HG03025 (cell line): Measurements from ENCODE around the gene DCUN1D1.

ENCODE experiments used
- ATAC-seq: cut with Tn5 transposase; IDR thresholded peaks from one replicate; pipeline ENCODE4 v1.9.1; 2021; ENCODE audit warnings: mild to moderate bottlenecking, moderate library complexity; ENCODE audit not compliant: unreplicated experiment, low FRiP score

The DCUN1D1 gene

DNA sequence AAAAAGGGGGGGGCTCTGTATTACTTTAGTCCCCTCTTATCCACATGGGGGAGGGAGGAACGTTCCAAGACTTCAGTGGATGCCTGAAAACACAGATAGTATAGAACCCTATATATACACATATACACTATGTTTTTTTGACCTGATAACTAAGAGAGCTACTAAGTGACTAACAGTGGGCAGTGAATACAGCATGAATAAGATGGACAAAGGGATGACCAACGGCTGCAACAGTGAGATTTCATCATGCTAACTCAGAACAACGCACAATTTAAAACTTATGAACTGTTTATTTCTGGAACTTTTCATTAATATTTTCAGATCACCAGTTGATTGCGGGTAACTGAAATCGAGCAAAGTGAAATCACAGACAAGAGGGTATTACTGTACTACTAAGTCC, 7.3 kb downstream of the DCUN1D1 start:
- no peak for ATAC-seq

DNA sequence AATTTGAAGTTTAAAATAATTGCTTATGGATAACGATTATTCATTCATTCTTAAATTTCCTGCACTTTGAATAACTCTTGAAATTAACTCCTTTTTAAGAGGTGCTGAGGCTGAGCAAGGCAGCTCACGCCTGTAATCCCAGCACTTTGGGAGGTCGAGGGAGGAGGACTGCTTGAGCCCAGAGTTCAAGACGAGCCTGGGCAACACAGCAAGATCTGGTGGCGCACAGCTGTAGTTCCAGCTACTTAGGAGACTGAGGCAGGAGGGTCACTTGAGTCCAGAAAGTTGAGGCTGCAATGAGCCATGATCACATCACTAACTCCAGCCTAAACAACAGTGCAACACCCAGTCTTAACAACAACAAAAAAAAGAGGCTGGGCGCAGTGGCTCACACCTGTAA, 8.0 kb downstream of the DCUN1D1 start:
- ATAC-seq: no peak

DNA sequence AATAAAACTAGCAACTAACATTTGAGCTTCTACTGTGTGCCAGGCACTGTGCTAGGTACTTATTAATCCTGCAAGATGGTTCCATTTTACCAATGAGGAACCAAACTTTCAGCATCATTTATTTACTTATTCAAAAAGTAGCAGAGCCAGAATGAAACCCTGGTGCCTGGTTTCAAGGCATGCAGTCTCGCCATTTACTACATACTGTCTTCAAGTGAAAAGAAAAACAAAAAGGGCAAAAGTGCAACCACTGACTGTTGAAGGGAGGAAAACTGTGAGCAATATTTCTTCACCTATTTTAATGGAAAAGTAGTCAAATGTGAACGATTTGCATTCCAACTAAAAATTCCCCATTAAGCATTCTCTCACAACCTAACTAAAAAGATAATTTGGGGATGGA, 8.7 kb downstream of the DCUN1D1 start:
- no peak for ATAC-seq

DNA sequence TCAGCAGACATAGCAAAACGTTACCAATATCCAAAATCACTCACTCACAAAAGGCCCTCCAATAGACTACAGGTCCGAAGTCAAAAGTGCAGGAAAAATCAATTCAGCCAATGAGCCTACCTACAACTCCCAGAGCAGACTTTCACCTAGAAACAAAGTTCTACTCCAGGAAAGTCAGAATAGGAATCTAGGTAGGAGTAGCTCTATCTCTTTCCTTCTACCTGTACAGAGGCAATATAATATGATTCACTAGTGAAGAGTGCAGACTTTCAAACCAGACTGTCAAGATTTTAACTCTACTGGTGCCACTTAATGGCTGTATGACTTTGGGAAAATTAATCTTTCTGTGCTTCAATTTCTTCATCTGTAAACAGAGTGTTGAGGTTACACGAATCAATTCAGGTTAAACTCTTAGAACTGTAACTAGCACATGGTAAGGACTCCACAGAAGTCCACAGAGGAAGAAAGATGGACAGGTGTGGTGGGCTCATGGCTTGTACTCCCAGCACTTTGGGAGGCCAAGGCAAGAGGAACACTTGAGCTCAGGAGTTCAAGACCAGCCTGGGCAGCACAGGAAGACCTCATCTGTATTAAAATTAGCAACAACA, 9.4 kb downstream of the DCUN1D1 start:
- no peak for ATAC-seq

DNA sequence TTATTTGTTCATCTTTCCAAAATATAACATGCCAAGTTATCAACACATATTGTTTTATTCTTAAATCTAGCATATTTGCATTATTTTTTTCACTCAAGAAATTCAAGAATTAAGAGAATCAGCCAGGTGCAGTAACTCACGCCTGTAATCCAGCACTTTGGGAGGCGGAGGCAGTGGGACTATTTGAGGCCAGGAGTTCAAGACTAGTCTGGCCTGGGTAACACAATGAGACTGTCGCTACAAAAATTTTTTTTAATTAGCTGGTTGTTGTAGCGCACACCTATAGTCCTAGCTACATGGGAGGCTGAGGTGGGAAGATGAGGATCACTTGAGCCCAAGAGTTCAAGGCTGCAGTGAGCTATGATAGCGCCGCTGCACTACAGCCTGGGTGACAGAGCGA, 10.5 kb downstream of the DCUN1D1 start:
- no peak for ATAC-seq

DNA sequence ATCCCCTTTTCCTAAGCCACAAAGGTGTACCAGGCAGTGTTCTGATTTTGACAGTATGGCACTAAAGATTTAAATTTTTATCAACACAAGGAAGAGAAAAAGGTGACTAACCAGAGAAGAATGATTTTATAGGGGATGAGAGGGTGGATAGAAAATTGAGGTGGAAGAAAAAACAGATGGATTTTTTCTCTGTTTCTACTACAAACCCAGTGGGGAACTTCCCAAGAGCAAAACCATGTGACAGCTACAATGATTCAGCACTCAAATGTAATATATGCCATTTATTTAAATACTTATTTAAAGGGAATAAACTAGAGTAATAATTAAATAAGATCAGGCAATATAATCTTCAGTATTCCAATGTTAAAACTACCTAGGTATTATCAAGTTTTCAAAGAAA, 11.1 kb downstream of the DCUN1D1 start:
- no peak for ATAC-seq

DNA sequence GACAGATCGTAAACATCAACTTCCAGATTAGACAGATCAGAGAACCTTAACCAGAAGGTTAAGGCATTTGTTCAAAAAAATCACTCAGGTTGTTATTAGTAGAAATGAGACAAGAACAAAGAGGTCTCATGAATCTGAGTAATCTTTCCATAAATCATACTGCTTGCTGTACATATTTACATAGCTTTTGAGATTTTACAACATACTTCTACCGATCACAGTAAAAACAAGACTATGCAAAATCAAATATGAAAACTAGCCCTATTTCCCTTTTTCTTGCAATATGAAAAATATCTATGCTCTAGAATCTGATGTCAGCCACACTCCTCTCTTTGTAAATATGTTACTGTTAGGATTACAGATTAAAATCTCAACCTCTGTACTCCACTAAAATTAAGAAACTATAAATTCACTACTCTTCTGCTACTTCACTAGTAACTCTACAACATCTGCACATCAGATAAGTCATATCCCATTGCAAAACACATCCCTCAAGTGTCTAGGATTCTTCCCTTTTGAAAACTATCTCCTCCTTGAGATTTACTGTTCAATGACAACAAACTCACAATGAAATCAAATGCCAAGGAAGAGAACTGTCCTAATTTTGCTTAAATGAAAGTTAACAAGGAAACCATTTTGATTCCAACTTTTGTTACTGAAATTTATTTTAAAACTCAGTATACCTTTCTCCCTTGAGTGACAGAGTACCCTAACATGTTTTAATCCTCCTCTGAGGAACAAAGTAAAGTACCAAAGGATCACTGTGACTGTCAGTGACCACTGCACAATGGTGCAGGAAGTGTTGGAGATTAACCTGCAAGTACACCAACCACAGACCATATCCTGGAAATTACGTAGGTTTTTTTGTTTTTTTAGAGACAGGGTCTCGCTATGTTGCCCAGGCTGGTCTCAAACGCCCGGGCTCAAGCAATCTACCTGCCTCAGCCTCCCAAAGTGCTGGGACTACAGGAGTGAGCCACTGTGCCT, 12.8 kb downstream of the DCUN1D1 start:
- no peak for ATAC-seq

DNA sequence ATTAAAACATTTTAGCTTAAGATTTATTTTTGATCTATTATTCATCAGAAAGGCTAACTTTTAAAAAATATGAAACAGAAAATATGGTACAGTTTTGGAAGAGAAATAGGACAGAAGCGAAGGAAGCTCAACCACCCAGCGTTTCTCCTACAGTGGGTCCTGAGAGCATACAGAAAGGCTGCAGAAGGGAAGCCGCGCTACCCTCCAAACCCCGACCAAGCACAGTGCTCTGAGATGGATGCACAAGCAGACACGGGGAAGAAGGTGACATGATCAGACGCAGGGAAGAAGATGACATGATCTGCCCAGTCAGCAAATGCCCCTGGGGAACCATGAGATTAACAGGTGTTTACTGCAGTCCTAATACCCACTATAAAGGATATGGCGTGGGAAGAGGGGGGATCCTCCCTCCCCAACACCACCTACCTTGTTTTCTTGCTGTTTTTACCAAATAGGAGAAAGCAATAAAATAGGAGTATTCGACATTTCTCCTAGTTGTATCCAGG, 14.4 kb downstream of the DCUN1D1 start:
- no peak for ATAC-seq

DNA sequence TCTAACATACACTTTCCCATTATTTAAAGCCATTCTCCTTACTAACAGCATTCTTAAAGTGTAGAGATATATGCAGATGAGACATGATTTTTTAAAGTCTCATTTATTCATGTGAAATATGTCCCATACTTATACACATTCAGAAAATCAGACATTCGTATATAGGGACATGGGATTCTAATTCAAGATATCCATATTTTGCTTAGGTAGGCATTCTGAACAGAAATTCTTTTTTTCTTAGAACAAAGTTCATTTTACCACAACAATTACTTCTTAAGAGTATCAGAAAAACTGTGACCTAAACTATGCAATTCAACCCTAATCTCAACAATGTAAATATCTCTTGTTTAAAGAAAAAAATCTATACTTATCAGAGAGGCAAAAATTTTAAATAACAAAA, 16.2 kb downstream of the DCUN1D1 start:
- no peak for ATAC-seq

DNA sequence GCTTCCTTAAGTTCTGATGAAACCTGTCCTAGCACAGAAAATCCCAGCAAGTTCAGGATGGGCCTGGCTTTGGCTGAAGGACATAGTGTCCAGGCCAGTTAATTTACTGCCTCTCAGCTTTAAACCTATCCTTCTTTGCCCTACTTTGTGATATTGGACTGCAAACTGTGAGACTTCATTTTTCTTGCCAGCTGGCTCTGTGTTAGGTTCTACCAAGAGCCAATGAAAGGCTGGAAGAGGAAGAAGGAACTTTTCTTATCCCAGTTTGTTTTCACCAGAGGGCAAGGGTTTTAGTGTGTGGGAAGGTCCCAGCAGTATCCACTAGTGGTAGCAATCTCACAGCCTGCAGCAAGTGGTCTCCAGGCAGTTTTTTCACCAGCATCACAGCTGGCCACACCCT, 18.2 kb downstream of the DCUN1D1 start:
- no peak for ATAC-seq

DNA sequence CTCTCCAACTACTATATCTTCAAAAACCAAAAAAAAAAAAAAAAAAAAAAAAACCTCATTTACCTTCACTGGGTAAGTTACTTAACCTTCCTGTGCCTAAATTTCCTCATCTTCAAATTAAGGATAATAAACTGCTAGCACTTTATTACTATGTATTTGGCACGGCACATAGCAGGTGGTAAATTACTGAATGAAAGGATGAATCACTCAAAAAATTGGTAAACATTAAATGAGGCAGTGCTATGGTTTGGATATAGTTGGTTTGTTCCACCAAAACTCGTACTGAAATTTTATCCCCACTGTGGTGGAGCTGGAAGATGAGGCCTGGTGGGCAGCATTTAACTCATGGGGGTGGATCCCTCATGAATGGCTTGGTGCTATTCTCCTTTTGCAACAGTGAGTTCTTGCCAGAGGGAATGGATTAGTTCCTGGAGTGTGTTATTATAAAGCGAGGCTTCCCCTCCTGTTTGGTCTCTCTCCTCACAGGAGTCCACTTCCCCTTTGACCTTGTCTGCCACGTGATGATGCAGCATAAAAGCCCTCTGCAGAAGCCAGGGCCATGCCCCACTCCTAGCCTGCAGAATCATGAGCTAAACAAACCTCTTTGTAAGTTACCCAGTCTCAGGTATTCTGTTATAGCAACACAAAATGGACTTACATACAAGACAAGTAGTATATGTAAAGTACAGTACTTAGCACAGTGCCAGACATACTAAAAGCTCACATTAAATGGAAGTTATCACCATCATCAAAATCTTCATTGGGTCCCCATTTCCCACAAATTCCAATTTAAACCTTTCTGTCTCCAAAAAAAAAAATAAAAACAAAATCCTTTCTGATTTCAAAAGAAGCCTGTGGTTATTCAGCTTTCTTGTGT, 20.6 kb downstream of the DCUN1D1 start:
- ATAC-seq: no peak

DNA sequence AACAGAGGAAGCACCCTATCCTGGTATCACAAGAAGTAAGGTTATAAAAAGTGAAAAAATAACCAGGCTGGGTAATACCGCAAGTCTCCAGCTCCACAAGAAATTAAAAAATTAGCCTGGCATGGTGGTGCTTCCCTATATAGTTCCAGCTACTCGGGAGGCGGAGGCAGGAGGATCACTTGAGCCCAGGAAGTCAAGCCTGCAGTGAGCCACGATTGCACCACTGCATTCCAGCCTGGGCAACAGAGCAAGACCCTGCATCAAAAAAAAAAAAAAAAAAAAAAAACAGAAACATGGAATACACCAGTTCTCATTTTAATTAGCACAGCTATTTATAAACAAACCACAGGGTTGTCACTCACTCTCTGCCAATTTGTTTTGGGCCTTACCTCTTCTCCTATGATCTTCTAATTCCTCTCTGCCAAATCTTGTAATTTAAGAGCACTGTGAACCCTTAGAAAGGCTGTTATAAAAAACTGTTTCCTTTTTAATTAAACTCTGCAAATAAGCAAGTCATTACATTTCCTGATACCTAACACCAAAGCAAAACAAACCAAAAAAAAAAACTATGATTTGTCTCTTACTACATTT, 22.6 kb downstream of the DCUN1D1 start:
- no peak for ATAC-seq

DNA sequence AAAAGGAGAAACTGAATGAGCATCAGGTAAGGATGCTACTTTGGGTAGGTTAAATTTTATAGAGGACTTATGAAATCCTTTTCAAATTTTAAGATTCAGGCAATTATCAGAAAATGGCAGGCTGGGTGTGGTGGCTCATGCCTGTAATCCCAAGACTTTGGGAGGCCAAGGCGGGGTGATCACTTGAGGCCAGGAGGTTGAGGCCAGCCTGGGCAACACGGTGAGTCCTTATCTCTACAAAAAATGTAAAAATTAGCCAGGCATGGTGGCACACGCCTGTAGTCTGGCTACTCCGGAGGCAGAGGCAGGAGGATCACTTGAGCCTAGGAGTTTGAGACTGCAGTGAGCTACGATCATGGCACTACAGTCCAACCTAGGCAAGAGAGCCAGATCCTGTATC, 23.1 kb downstream of the DCUN1D1 start:
- ATAC-seq: no peak

DNA sequence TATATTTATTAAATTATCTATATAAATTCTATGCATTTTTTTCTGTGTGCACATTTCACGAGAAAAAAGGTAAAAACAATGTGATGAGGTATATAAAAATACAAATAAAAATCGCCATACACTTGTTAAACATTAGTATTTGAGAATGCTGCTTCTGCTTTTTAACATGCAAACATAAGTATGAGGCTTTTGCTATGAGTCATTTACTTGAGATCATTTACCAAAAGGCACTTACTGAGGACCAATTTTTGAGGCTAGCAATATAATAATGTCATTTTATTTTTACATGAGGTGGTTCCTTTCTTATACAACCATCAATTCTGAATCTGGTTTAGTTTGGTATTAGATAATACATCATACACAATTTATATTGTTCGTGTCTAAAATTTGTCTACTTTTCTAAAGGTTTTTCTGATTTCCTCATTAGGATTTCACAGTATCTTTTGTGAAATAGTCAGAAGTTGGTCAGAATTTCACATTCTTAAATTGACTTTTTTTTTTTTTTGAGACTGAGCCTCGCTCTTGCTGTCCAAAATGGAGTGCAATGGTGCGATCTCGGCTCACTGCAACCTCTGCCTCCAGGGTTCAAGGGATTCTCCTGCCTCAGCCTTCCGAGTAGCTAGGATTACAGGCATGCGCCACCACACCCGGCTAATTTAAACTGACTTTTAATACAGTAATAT, 25.6 kb downstream of the DCUN1D1 start:
- ATAC-seq: no peak

DNA sequence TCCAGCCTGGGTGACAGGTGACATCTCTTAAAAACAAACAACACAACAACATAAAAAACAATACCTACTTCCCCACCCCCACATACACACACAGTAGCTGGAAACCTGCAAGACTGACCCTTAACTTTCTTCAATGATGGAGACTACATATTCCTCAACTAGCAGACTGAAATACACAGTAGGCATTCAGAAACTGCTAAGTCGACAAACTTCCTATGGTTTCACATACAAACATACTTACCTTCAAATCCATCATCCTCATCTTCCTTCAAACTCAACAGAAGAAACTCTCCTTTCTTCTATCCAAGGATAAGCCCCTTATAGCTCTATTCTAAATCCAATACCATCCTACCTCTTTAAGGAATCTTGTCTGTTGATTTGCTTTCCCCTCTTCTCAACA, 30.6 kb downstream of the DCUN1D1 start:
- no peak for ATAC-seq

DNA sequence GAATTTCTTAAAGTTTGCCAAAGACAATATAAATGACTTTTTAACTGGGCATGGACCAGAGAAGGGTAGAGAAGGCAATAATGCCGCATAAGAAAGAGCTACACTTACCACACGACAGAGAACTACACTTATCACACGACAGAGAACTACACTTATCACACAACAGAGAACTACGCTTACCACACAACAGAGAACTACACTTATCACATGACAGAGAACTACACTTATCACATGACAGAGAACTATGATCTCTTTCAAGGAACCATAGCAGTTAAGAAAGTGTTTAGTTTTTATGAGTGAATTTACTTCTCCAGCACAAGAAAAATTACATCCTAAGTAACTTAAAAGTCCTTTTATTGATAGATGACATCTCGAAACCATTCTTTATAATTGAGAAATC, 32.0 kb downstream of the DCUN1D1 start:
- no peak for ATAC-seq

DNA sequence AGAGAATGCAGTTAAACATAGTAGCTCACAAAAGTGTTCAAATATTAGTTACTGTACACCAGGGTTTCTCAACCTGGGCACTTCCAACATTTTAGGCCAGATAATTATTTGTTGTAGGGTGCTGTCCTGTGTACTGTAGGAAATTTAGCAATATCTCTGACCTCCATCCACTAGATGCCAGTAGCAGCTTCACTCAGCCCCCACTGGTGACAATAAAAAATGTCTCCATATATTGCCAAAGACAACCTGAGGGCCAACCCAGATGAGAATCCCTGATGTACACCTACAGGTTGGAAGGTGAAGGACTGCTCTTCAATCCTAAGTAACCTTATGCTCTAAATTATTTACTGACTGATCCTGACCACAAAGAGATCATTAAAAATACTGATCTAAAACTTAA, 32.5 kb downstream of the DCUN1D1 start:
- no peak for ATAC-seq

DNA sequence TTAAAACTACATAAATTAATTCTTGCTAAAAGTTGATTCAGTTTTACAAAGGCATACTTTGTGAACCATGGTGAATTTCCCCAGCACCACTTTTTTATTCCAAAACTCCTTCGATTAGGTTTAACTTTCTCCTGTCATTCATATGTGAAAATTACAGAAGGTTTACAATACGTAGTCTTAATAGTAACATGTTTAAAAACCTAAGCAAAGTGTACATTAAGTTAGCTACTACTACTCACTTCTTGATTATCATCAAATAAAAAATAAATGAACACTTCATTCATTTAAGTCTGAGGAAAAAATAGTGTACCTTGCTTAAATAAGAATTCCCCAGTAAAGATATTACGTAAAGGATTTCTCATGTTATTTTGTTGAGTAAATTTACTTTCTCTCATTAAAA, 38.6 kb downstream of the DCUN1D1 start:
- ATAC-seq: no peak

DNA sequence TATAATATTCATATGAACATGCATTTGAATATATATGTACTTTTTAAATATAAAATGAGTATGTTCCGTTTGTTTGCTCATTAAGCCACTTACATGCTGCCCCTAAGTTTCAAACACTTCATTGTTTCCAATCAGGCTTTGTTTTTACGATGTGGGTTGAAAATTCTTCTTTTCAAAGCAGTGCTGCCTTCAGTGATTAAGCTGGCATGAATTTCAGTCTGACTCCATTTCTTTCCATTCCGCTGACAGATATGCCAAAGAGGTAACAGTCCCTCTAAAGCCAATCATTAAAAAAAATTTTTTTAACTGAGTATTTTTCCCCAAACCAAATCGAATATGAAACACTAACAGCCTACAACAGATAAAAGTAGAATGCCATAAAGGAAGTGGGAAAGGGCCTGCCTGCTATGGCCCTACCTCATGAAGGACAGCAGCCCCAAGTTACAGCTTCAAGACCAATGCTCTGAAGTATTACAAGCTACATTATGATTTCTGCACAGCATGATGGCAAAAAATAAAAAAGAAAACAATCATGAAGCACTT, 40.0 kb downstream of the DCUN1D1 start:
- no peak for ATAC-seq
